ENCODE data around the gene TOM1L2.
"Not testable (repeated sequence)": the region's sequence is repeated elsewhere in the genome, so short reads cannot be mapped to it uniquely, and the experiment has no call there.

The TOM1L2 gene

DNA sequence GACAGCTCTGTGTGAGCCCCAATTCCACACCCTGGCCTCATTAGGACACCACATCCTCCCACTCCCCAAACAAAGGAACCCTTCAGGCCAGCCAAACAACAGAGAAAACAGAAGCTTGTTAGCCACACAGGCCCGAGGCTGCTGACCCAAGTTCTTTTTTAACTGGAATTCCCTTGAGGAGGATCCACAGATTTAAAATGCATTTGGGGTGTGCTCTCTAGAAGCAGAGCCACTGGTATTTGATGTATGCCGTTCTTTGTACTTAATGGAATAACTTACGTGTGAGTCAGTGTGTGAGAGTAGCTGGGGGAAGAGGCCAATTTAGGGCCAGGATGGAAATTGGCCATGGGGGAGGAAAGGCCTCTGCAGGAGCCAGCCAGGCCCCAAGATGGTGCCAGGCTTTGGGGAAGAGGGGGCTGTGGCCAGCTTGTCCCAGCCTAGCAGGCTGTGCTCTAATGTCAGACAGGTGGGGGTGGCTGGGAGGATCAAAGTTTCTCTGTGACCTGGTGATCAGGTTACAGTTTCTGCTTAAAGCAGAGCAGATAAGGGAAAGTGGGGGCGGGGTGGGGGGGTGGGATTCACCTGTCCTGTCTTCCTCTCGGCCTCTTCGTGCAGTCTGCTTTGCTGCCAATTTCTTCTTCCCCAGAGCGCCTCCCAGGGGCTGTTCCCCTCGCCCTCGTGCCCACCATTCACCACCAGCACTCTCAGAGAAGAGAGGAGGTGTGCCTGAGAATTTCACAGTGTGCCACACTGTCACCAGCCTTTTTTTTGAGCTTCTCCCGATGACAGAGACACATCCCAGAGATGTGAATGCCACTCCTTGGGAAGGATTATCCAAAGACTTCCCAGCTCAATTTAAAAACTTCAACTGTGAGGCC, 50.8 kb downstream of the TOM1L2 start:
- peak; percentile 97 for DNase-seq

DNA sequence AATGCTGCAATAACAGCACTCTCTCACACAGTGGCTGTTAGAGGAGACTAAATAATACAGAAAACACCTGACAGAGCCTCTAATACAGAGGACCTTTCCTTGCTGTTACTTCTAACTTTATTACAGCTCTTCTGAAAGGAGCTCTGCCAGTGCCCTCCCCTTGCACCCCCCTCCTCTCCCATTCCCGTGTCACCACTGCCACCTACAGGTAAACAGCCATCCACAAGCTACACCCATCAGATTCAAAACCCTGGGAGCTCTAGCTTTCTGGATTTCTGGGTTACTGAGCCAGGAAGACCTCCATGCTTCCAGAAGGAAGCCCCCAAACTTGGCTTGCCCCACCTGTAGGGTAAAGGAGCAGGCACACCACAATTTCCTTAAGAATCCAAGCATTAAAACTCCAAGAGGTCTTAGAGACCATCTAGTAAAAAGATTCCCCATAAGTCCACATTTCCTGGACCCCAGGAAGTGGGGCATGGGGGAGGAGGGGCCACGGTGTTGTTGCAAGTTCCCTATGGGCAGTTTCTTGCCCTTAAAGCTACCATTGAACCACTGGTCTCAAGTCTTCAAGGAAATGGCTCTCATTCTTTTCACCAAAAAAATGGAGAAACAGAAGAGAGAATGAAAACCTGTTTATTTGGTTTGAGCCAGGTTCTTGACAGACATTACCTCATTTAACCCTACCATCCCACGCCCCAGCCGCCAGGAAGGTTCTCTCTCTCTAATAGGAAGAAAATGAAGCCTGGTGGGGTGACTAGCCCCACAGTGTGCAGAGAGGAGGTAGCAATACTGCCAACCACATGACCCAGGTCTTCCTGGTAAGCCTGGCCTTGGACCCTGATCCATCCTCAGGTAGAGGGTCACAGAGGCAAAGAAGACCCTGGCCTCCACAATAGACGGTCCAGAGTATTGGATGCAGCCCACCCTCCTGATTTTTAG, 52.8 kb downstream of the TOM1L2 start:
- peak; percentile 78 for DNase-seq

DNA sequence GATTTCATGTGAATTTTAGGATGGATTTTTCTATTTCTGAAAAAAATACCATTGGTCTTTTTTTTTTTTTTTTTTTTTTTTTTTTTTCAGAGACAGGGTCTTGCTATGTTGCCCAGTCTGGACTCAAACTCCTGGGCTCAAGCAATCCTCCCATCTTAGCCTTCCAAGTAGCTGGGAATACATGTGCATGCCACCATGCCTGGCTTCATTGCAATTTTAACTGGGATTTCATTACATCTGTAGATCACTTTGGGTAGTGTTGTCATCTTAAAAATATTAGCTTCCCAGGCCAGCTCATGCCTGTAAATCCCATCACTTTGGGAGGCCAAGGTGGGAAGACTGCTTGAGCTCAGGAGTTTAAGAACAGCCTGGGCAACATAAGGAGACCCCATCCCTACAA, 54.8 kb downstream of the TOM1L2 start:
- no peak for DNase-seq

DNA sequence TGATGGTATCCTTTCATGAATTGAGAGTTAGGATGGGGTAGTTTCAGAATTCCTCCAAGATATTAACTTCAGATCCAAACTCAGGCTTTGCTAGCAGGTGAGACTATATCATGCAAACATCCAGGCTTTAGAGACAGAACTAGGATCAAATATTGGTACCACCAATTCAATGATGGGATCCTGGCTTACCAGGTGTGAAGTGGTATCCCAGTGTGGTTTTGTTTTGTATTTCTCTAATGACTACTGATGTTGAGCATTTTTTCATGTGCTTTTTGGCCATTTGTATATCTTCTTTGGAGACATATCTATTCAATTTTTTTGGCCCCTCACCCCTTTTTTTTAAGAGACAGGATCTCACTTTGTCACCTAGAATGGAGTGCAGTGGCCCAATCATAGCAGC, 57.0 kb downstream of the TOM1L2 start:
- no peak for DNase-seq

DNA sequence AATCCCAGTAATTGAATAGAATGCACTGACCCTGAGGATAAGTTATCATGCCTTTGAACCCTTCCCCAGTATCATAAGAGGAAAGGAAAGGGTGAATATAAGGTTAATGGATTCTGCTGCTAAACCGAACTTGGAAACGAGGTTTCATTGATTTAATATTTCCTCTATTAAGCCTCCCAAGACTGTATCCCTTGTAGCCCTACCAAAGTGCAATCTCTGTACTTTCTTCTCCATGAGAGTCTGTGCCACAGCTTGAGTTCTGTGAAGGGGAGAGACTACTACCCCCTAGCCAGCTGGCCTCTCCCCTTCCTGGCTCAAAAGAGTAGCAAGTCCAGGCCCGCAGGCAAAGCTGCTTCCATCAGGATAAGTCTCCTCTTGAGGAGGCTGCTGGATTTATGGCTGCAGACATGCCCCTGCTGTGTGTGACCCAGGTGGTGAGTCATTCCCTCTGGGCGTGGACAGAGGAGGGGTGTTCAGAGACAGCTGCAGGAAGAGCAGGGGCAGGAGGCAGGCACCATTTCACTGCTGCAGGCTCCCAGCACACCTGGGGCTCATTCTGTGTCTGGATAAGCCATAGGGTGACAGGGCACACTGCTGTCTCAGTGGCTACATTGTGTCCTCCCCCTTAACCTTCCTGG, 58.4 kb downstream of the TOM1L2 start:
- peak; percentile 90 for DNase-seq

DNA sequence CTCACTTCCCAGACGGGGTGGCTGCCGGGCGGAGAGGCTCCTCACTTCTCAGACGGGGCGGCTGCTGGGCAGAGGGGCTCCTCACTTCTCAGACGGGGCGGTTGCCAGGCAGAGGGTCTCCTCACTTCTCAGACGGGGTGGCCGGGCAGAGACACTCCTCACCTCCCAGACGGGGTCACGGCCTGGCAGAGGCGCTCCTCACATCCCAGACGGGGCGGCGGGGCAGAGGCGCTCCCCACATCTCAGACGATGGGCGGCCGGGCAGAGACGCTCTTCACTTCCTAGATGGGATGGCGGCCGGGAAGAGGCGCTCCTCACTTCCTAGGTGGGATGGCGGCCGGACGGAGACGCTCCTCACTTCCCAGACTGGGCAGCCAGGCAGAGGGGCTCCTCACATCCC, 59.9 kb downstream of the TOM1L2 start:
- DNase-seq, result not testable (repeated sequence)

DNA sequence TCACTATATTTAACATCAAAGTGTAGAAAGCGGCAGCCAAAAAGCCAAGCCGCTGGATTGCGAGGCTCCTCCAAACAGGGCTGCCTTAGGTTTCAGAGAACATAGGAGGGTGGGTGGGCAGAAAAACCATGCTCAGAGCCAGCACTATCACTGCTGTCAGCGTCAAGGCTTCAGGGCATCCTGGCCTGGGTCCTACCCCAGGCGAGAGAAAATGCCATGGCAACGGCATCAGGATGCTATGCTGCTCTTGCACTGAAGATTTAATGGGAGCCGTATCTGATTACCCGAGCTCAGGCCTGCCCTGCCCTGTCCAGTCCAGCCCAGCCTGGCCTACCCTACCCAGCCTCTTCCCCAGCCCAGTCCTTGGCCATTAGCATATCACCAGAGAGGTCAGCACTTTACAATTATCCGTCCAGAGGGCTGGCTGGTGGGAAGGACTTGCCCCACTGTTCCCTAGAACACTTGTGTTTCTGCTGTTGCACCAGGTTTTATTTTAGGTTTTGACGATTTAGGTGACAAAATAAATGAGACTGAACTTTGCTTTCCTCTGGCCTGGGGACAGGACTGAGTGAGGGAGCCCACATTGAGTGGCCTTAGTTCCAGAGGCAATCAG, 61.1 kb downstream of the TOM1L2 start:
- DNase-seq, result no peak

DNA sequence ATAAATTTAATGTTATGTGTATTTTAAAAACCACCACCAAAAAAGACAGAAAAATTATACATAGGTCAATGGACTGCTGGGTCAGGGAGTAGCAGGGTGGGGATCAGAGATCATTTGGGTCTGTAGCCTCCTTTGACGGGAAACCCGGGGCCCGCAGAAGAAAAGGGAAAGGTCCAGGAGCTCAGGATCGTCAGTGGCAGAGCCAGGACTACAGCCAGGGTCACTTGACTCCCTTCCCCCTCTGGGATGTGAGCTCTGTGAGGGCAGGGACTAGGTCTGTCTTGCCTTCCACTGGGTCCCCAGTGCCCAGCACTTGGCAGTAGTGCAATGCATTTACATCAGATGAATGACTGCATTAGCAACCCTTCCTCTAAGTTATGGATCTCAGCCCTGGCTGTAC, 62.1 kb downstream of the TOM1L2 start:
- no peak for DNase-seq

DNA sequence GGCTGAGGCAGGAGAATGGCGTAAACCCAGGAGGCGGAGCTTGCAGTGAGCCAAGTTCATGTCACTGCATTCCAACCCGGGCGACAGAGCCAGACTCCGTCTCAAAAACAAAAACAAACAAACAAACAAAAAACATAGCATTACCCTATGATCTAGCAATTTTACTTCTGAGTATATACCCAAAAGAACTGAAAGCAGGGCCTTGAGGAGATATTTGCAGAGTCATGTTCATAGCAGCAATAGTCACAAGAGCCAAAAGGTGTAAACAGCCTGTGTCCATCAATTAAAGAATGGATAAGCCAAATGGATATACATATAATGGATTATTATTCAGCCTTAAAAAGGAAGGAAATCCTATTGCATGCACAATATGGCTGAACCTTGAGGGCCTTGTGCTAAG, 63.1 kb downstream of the TOM1L2 start:
- no peak for DNase-seq

DNA sequence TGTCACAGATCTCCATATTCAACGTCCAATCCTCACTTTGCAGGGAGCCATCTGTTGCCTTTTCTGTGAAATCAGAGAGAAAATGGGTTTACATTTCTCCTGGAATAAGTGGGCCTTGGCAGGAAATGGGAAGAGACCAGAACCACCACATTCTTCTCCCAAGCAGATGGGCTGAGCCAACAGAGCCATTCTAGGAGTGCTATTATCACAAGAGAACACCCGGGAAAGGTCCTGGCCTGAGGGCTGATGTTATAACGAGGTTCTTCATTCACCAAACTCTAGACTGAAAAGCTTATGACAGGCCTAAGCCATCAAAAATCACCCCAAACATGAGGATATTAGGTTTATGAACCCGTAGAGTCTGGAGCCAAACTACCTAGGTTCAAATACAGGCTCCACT, 64.7 kb downstream of the TOM1L2 start:
- no peak for DNase-seq

DNA sequence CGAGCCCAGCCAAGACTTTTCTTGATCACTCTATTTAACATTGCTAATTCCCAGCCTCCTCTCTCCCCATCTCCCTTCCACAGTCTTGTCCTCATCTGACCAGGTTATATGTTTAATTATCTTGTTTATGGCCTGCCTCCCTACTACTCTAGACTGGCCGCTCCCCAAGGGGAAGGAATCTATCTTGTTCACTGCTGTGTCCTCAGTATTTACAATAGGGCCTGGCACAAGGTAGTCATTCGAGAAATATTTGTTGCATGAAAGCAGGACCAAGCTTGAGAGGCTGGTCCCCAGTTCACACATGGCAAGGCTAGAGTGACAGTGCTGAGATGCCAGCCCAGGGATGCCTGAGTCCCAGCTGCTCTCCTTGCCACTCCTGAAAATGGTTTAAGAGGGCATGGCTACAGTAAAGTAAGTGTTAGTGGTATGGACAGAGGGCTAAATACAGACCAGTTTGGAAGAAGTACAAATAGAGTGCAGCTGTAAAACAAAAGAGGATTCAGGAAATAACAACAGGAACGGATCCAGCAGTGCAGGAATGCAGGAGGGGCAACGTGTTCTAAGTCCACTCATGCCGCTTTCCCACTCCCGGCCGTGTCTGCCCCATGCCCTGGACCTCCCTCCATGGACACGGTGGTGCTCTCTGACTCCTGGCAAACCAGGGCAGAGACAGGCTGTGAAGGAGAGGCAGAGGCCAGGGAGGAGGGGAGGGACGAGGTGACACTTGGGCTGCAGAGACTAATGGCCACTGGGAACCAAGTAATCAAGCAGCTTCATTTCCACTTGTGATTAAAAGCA, 65.6 kb downstream of the TOM1L2 start:
- no peak for DNase-seq

DNA sequence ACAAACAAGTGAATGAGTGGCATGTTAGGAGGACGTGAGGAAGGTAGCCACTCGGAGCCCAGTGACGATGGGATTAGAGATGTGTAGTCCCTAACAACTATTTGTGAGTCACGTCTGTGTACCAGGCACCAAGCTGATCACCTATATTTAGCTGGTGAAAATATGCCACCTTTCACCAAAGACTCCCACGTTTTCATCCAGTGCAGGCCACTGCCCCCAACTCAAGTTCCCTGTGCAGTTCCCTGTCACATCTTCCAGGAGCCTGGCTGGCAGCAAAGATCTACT, 67.2 kb downstream of the TOM1L2 start:
- no peak for DNase-seq

DNA sequence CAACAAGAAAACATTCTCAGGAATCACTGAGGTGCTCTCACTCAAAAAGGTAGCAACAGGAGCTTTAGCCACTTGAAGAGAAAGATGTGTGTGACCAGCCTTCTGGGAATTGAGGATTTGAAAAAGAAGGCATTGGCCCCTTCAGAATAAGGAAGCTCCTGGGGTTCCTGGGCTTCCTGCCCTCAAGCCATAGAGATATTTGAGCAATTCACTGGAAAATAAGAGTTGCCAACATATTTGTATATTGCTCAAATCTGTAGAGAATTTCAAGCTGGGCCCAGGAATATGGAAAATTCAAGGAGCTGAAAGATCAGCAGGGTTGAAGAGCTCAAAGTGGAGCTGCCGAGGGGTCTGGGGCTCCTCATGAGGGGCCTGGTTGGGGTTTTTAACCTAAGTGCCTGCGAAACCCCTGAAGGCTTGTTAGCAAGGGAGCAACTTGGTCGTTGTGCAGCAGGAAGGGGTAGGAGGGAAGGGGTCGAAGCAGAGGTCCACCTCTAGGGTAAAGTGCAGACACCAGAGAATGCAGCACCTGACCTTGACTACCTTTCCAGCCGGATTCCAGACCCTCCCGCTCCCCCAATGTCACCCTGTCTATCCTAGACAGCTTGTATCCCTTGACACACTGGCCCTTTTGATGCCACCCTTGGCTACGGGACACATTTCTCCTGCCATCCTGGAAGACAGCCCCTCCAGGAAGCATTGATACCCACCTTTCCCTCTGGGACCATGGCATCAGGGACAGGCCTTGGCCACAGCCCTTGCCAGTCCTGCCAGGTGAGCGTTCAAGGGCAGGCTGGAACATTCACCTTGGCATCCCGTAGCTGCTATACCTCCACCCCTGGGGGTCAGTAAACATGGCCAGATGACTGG, 67.8 kb downstream of the TOM1L2 start:
- DNase-seq, result no peak

DNA sequence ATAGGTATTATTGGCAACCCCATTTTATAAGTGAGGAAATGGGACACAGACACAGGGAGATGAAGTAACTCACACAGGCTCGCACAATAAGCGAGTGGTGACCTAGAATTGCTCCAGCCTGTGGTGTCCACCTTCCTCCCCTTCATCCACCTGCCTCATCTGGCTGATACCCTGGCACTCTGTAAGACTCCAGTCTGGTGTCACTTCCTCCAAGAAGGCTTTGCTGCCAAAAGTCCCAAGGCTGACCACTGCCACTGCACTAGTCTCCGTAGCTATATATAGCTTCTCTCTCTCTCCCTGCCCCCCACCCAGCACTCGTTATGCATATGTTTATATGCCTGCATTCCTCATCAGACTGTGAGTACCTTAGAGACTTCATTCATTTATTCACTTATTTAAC, 69.3 kb downstream of the TOM1L2 start:
- no peak for DNase-seq

DNA sequence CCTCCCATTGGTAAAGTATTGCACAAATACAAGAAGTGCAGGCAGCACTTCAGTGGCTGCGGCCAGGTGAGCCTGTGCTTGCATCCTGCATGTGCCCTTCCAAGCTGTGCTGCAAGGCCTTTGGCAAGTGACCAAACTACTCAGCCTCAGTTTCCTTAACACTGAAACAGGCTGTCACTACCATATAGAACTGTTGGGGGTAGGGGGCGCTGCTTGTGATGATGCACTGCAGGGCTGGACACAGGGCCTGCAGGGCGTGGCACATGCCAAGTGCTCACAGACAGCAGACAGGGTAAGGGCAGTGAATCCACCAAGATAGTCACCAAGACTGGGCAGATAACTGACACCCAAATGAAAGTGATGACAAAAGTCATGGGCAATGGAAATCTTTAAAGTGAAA, 69.8 kb downstream of the TOM1L2 start:
- DNase-seq, result no peak

DNA sequence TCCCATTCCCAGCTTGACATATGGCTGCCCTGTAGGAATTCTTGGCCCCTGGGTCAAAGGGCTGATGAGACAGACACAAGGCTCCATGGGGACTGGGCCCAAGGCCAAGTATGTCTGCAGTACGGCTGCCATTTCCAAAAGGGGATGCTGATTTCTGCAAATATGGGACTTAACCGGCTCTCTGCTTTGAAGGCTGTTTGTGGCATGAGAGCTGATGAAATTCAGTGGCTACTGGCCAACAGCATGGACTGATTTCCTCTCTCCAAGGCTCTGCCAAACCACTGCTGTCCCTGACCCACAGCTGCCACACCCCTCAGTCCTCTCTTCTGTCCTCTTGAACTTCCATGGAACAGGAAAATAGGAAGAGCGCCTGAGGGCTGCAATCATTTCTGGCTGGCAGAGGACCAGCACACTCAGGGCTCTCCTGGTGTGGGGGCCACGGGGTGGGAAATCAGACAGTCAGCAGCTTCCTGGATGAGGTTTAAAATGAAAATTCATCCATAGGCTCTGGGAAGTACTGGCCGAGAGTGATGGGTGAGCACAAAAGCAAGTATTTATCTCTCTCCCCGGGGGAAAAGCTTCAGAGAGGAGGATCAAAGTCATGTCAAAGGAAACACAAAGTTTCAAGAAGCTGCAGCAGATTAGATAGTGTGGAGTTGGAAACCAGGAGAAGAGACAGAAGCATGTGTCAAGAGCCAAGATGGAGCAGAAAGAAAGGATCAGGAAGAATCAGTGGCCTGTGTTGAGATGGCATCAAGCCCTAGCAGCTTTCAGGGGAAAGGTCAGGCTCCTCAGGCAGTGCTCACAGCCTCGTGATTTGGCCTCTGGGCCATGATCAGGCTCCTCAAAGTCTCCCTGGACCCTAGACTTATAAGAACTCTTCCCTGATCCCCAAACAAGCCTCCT, 71.3 kb downstream of the TOM1L2 start:
- DNase-seq, result peak; percentile 98

DNA sequence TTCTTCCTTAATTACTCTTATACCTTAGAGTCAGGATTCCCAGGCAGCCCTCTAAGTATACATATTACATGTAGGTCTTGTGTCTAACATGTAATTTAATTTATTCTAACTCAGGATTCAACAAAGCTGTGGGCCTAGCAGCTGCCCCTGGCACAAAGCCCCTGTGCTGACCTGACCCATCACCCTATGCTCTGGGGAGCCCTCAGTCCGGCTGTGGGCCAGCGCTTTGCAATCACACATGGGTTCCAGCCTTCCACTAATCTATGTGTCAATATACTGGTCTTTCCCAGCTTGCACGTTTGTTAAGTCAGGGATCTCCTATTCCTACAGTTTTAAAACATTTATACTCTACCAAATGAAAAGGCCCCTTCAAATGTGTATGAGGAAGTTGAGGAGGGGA, 72.7 kb downstream of the TOM1L2 start:
- DNase-seq, result no peak

DNA sequence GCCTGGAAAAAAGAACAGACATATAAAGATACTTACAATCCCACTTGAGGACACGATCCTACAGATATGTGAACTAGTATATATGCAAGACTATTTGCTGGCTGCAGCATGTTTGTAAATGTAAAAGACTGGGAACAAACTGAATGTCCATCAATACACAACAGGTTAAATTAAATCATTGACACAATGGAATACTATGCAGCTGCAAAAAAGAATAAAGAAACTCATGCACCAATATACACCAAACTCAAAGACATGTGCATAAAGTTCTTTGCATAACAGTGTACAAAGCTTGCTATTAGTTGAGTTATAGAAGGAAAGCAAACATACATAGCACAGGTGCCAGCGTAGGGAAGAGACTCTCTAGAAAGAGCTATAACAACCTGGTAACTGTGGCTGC, 73.5 kb downstream of the TOM1L2 start:
- no peak for DNase-seq

DNA sequence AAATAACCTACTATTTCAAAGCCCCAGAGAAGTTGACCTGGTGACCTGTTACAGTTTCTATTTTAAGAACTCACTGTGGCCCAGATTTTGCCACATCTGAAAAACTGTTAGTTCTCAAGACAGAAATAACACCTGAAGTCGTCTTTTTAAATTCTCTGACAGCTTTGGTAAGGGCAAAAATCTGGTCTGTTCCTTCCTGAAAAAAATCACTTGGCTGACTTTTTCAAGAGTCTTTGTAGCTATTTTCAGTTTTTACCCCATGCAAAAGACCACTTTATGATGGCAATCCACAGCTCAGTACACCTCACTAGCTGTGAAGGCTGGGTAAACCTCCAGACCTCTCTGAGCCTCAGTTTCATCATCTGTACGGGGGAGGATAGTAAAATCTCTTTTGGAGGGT, 74.8 kb downstream of the TOM1L2 start:
- DNase-seq, result no peak

DNA sequence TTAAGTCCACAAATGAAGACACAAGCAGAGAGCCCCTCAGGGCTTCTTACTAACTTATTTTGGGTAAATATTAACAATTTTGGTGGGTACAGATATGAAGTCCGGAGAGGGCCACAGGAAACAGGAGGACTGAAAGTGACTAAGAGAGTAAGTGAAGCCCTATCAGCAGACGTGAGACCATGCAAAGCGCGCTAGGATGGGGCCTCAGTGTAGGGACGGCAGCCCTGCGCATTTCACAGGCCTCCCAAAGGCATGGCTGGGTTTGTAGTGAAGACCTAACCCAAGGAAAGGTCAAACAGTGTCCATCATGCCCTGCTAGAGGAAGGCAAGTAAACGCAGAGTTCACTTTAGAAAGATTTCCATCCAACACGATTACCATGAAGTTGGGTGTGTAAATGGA, 75.5 kb downstream of the TOM1L2 start:
- no peak for DNase-seq
